Stomach smooth muscle (tissue), 2 donors: Measurements from ENCODE around the gene TMEM17.

ENCODE experiments used
- H3K27ac ChIP-seq: one replicate; pipeline ENCODE4 v1.7.0; 2013; ENCODE audit warnings: mild to moderate bottlenecking, low read length, inconsistent platforms
- H3K27me3 ChIP-seq, 2 donors: one replicate each; pipeline ENCODE4 v1.7.0; 2013; ENCODE audit warnings: low read length in 2 of 2; ENCODE audit not compliant: insufficient read depth in 2 of 2, control insufficient read depth in 1 of 2
- H3K36me3 ChIP-seq, 2 donors: one replicate each; pipeline ENCODE4 v1.7.0; 2013; ENCODE audit warnings: low read length in 2 of 2; ENCODE audit not compliant: control insufficient read depth in 2 of 2, insufficient read depth in 2 of 2
- H3K4me1 ChIP-seq: one replicate; pipeline ENCODE4 v1.7.0; 2013; ENCODE audit warnings: low read length; ENCODE audit not compliant: control insufficient read depth, insufficient read depth
- H3K4me3 ChIP-seq, 2 donors: one replicate each; pipeline ENCODE4 v1.7.0; 2013; ENCODE audit warnings: low read length in 2 of 2
- H3K9ac ChIP-seq, 2 donors: one replicate each; pipeline ENCODE4 v1.7.0; 2013; ENCODE audit warnings: low read length in 2 of 2, mild to moderate bottlenecking in 1 of 2
- H3K9me3 ChIP-seq, 2 donors: one replicate each; pipeline ENCODE4 v1.7.0; 2013; ENCODE audit warnings: low read length in 2 of 2; ENCODE audit not compliant: control insufficient read depth in 2 of 2
- donor health status: healthy.
- donor health status: Pancreatic carcinoma.

The TMEM17 gene

DNA sequence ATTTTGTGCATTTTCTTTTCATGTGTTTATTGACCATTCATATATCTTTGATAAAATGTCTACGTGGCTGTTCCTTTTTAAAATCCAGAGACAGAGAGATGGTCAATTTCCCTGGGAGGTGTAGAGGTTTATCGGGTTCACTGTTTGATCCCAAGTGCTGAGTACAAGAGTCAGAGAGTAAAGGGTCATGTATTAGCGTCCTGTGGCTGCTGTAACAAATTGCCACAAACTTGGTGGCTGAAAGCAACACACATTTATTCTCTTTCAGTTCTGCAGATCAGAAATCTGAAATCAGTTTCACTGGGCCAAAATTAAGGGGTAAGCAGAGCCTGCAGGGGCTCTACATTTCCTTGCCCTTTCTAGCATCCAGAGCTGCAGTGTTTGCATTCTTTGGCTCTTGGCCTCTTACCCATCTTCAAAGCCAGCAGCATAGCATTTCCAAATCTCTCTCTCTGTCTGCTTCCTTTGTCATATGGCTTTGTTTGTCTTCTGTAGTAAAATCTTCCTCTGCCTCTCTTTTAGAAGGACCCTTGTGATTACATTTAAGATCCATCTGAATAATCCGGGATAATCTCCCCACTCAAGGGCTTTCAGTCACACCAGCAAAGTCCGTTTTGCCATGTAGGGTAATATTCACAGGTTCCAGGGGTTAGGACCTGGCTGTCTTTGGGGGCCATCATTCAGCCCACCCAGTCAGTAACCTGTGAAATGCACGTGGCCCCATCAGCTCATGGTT is 49.9 kb downstream of the TMEM17 start:
- H3K36me3 ChIP-seq, result no peaks in the 10 kb centered on the region
- no peaks in the 10 kb centered on the region for H3K9me3 ChIP-seq
- H3K9ac ChIP-seq, result peak overlapping the region in 1 of 2 donors; percentile 73
- H3K27ac ChIP-seq, result no peak overlapping the region
- no peaks in the 10 kb centered on the region for H3K27me3 ChIP-seq
- peaks cover 32% of the 10 kb centered on the region for H3K4me1 ChIP-seq
- peak overlapping the region; percentile 82 to 88 for H3K4me3 ChIP-seq

DNA sequence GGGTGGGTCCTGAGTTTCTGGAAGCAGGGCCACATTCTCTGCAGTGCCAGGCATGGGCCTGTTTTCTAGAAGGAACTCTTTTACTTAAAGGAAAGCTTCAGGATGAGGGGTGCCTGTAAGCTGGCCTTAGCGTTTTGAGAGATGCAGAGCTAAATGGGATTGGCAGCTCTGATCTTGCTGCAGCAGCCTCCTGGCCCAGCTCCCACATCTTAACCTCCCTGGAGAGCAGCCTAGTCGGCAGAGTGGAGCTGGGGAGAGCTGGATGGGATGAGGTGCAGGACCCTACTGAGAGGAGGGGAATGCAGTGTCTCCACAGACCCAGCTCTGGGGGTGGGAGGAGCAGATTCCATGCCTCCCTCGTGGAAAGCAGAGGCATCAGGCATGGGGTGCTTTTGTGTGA is 52.0 kb downstream of the TMEM17 start:
- no peaks in the 10 kb centered on the region for H3K27me3 ChIP-seq

DNA sequence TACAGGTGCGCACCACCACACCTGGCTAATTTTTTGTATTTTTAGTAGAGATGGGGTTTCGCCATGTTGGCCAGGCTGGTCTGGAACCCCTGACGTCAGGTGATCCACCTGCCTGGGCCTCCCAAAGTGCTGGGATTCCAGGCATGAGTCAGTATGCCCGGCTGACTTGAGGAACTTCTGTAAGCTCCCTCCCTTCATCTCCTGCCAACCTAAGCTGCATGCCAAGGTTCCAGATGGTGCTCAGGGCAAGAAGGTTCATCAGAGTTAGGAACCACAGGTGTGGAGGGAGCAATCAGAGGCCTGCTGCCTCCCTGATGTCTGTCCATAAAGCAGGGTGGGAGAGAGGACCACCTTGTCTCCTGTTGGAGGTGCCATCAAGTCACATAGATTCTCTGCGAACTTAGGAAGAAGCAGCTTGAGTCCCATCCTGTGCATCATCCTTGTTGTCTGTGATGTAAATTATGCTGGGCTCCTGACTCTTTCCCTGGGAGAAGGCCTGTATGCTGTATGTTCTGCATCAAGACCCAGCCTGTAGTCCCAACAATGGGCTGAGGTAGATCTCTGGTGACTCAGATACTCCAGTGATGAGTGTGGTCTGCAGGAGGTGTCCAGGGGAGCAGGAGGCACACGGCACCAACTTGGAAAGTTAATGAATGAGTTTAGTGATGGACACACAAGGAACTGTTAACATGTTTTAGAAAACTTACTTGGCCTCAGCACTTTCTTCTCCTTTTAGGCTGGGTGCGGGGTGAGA is 53.1 kb downstream of the TMEM17 start:
- Histone ChIP-seq H3K4me3 (no peak overlapping the region), H3K27me3 (no peaks in the 10 kb centered on the region), H3K9me3 (no peaks in the 10 kb centered on the region), H3K27ac (no peak overlapping the region), H3K36me3 (no peaks in the 10 kb centered on the region), H3K9ac (no peak overlapping the region), H3K4me1 (peaks cover 24% of the 10 kb centered on the region)

More for the DNA sequence above, 52.0 kb downstream of the TMEM17 start:
- Histone ChIP-seq H3K9me3 (no peaks in the 10 kb centered on the region), H3K4me1 (peaks cover 32% of the 10 kb centered on the region), H3K27ac (no peak overlapping the region), H3K4me3 (no peak overlapping the region), H3K9ac (no peak overlapping the region), H3K36me3 (no peaks in the 10 kb centered on the region)

DNA sequence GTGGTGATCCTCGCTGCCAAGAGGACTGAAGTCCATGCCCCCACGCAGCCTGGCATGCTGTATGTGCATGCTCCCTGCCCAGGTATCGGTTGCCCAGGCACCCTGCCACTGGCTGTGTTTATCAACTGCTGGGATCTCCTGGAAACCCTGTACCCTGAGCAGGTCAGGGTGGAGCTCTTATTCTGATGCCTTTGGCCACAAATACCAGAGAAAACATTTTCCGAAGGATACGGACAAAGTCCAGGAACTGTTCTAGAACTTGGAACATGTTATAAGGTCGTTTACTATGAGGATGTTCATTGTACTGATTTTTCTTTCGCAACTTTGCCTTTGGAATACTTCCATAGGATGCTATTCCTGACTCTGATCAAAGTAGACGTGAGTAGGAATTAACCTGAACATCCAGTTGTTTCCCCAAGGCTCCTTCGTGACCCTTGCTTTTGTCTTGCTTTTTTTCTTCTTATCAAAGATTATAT is 55.2 kb downstream of the TMEM17 start:
- no peaks in the 10 kb centered on the region for H3K27me3 ChIP-seq
- H3K36me3 ChIP-seq, result no peaks in the 10 kb centered on the region
- no peak overlapping the region for H3K27ac ChIP-seq
- H3K9me3 ChIP-seq, result no peaks in the 10 kb centered on the region
- no peak overlapping the region for H3K4me3 ChIP-seq
- no peak overlapping the region for H3K9ac ChIP-seq
- H3K4me1 ChIP-seq, result peaks cover 11% of the 10 kb centered on the region
